IMR-90 (cell line): ENCODE measurements around the gene ESR1. TPM values are rescaled to one million over a fixed set of nuclear protein-coding genes. Genes with fewer than 3 reads are reported as not detected.

ENCODE experiments used
- ATAC-seq: fragments of 200-7000 bp; cut with Tn5 transposase; 2 replicates; pipeline ENCODE4 v1.9.1; 2020; ENCODE audit warnings: low read depth, mild to moderate bottlenecking, moderate library complexity
- BruUV-seq: library from RNA; stranded (reverse); fragments of 400-500 nt; replicated peaks from 2 replicates; lab custom pipeline; 2021; lab: Mats Ljungman, UMichigan
- CTCF ChIA-PET: fragments of 300-600 bp; formaldehyde crosslinking; extraction: SDS; loops from one replicate; lab custom pipeline; 2021; ENCODE audit warnings: antibody characterized with exemption; lab: Yijun Ruan, JAX
- POLR2A ChIA-PET: fragments of 300-600 bp; sonication (Branson Sonifier 250); formaldehyde crosslinking; loops from one replicate; lab custom pipeline; 2022; ENCODE audit warnings: antibody characterized with exemption; ENCODE audit not compliant: unreplicated experiment; lab: Charles Lee
- DNase-seq: peaks from one replicate; pipeline ENCODE4 v3.0.0; 2013
- H2AFZ ChIP-seq: replicated peaks from 2 replicates; pipeline ENCODE3; 2013; ENCODE audit warnings: low read length, mild to moderate bottlenecking; ENCODE audit not compliant: poor library complexity
- H2AK5ac ChIP-seq: 2 replicates; pipeline ENCODE4 v1.6.1; 2013; ENCODE audit warnings: low read depth, low read length, inconsistent platforms
- H2AK9ac ChIP-seq: replicated peaks from 2 replicates; pipeline ENCODE3; 2013; ENCODE audit warnings: mild to moderate bottlenecking, low read depth, low read length, moderate library complexity; ENCODE audit not compliant: poor library complexity
- H2BK120ac ChIP-seq: 2 replicates; pipeline ENCODE4 v1.6.1; 2013; ENCODE audit warnings: low read depth, low read length, inconsistent platforms
- H2BK15ac ChIP-seq: 3 replicates; pipeline ENCODE4 v1.6.1; 2013; ENCODE audit warnings: low read depth, low read length, inconsistent platforms
- H2BK20ac ChIP-seq: 2 replicates; pipeline ENCODE4 v1.6.1; 2013; ENCODE audit warnings: low read depth, mild to moderate bottlenecking, inconsistent platforms, low read length, moderate library complexity
- H2BK5ac ChIP-seq: 2 replicates; pipeline ENCODE4 v1.6.1; 2013; ENCODE audit warnings: mild to moderate bottlenecking, low read depth, low read length, inconsistent platforms; ENCODE audit not compliant: poor library complexity, severe bottlenecking
- H3K14ac ChIP-seq: replicated peaks from 2 replicates; pipeline ENCODE4 v1.6.1; 2013; ENCODE audit warnings: low read depth, low read length, inconsistent platforms
- H3K18ac ChIP-seq: 2 replicates; pipeline ENCODE4 v1.6.1; 2013; ENCODE audit warnings: low read depth, low read length, control low read depth
- H3K23ac ChIP-seq: 2 replicates; pipeline ENCODE4 v1.6.1; 2013; ENCODE audit warnings: low read depth, low read length, inconsistent platforms
- H3K27ac ChIP-seq: 2 replicates; pipeline ENCODE4 v1.5.1; 2013; ENCODE audit warnings: mild to moderate bottlenecking, control low read depth, low read length; ENCODE audit not compliant: insufficient read depth
- H3K27me3 ChIP-seq: 2 replicates; pipeline ENCODE4 v1.6.1; 2013; ENCODE audit warnings: low read length; ENCODE audit not compliant: control insufficient read depth, insufficient read depth
- H3K36me3 ChIP-seq: 2 replicates; pipeline ENCODE4 v1.6.1; 2013; ENCODE audit warnings: low read length, mixed read lengths; ENCODE audit not compliant: control insufficient read depth, insufficient read depth
- H3K4ac ChIP-seq: 2 replicates; pipeline ENCODE4 v1.6.1; 2013; ENCODE audit warnings: low read depth, low read length, inconsistent platforms
- H3K4me1 ChIP-seq: 2 replicates; pipeline ENCODE4 v1.6.1; 2013; ENCODE audit warnings: low read length, mixed read lengths; ENCODE audit not compliant: control insufficient read depth, insufficient read depth
- H3K4me2 ChIP-seq: 2 replicates; pipeline ENCODE4 v1.6.1; 2013; ENCODE audit warnings: low read depth, mild to moderate bottlenecking, control low read depth, low read length, moderate library complexity
- H3K4me3 ChIP-seq: 2 replicates; pipeline ENCODE4 v1.5.1; 2013; ENCODE audit warnings: low read depth, mild to moderate bottlenecking, control low read depth, low read length, moderate library complexity; ENCODE audit not compliant: insufficient read depth
- H3K56ac ChIP-seq: 2 replicates; pipeline ENCODE4 v1.6.1; 2013; ENCODE audit warnings: low read length, inconsistent platforms; ENCODE audit not compliant: insufficient read depth; ENCODE audit errors: extremely low read depth
- H3K79me1 ChIP-seq, 2 experiments: 2 replicates each; pipeline ENCODE4 v1.6.1; 2013; ENCODE audit warnings: low read length in 2 of 2, inconsistent platforms in 1 of 2, low read depth in 1 of 2
- H3K9ac ChIP-seq: 2 replicates; pipeline ENCODE4 v1.6.1; 2013; ENCODE audit warnings: low read depth, low read length, control low read depth
- H3K9me1 ChIP-seq: 2 replicates; pipeline ENCODE4 v1.6.1; 2013; ENCODE audit warnings: low read length, inconsistent platforms; ENCODE audit not compliant: insufficient read depth
- H3K9me3 ChIP-seq: 2 replicates; pipeline ENCODE4 v1.6.1; 2013; ENCODE audit warnings: low read length; ENCODE audit not compliant: control insufficient read depth, insufficient read depth
- H4K20me1 ChIP-seq: 2 replicates; pipeline ENCODE4 v1.6.1; 2013; ENCODE audit warnings: low read length, inconsistent platforms; ENCODE audit not compliant: insufficient read depth
- H4K5ac ChIP-seq: 2 replicates; pipeline ENCODE4 v1.6.1; 2013; ENCODE audit warnings: mild to moderate bottlenecking, low read depth, low read length, control low read depth
- H4K8ac ChIP-seq, 2 experiments: 2 replicates each; pipeline ENCODE4 v1.6.1; 2013; ENCODE audit warnings: low read depth in 2 of 2, low read length in 2 of 2, control low read depth in 1 of 2, inconsistent platforms in 1 of 2
- H4K91ac ChIP-seq: 2 replicates; pipeline ENCODE4 v1.6.1; 2013; ENCODE audit warnings: low read depth, low read length, inconsistent platforms; ENCODE audit not compliant: insufficient read depth
- CEBPB ChIP-seq: IDR thresholded peaks from 2 replicates; pipeline ENCODE4 v1.6.1; 2012; ENCODE audit warnings: low read depth, low read length, improper control_type of control experiment
- MAFK ChIP-seq: IDR thresholded peaks from 2 replicates; pipeline ENCODE4 v1.6.1; 2012; ENCODE audit warnings: low read depth, low read length, improper control_type of control experiment
- NFE2L2 ChIP-seq: fragments of 150-350 bp; IDR thresholded peaks from 2 replicates; pipeline ENCODE4 v1.6.1; 2016; ENCODE audit warnings: low read depth, mild to moderate bottlenecking, low read length
- RAD21 ChIP-seq: IDR thresholded peaks from 2 replicates; pipeline ENCODE4 v1.6.1; 2012; ENCODE audit warnings: low read length, improper control_type of control experiment
- USF2 ChIP-seq: fragments of 150-350 bp; IDR thresholded peaks from 2 replicates; pipeline ENCODE4 v1.6.1; 2017; ENCODE audit warnings: mild to moderate bottlenecking, antibody characterized with exemption, low read length, low read depth
- WGBS, 2 experiments: methylation state at CpG; one replicate each; pipeline versions ENCODE4 v1.1.5 to v1.1.7; 2013; ENCODE audit warnings: missing lambda C conversion rate in 2 of 2; ENCODE audit not compliant: insufficient read length in 1 of 2; ENCODE audit errors: extremely low coverage in 2 of 2; 5-methylcytosine and 5-hydroxymethylcytosine counted together
- dilution Hi-C: fragments of 300-500 bp; cut with HindIII; formaldehyde crosslinking; loops from one replicate; pipeline ENCODE4 v1.14.3; 2018; ENCODE audit warnings: low sequenced_read_pairs; ENCODE audit not compliant: unreplicated experiment
- in situ Hi-C: fragments of 300-500 bp; cut with MboI; formaldehyde crosslinking; loops from 3 replicates; pipeline ENCODE4 v1.14.3; 2019; ENCODE audit warnings: low sequenced_read_pairs, inconsistent platforms, mixed read lengths
- intact Hi-C: fragments of 100-400 bp; cut with micrococcal nuclease; formaldehyde crosslinking; loops from 2 replicates; pipeline ENCODE4 v1.10.0; 2022
- polyA plus RNA-seq, 3 experiments: library from polyadenylated mRNA; depleted of rRNA; stranded (reverse); fragments of >200 nt; gene quantifications; 2 replicates each; pipeline ENCODE4 v1.2.3, GENCODE V29; 2012; ENCODE audit warnings: low replicate concordance in 1 of 3
- total RNA-seq: library from RNA; depleted of rRNA; stranded (reverse); fragments of >200 nt; gene quantifications from 2 replicates; pipeline ENCODE4 v1.2.3, GENCODE V29; 2012

The ESR1 gene
- total and polyA plus RNA-seq, 2 of the 4 experiments (the other 2 are of a cell fraction), result not detected

GRCh38 chr6:151783692-151784091 lies 23.8 kb upstream of the ESR1 start:
- no peaks in the 10 kb centered on the region for H3K79me1 ChIP-seq
- ChIA-PET POLR2A (no interaction called here), CTCF (interaction anchor here (0.5 kb wide), 1 partner anchor 17 kb away, joined by 4 read pairs; no protein-coding TSS in a partner anchor)
- H2BK15ac ChIP-seq, result no peak overlapping the region
- DNase-seq (no peak), ATAC-seq (no peak)
- H3K27ac ChIP-seq, result no peak overlapping the region
- H3K4me2 ChIP-seq, result no peak overlapping the region
- no peak overlapping the region for H4K5ac ChIP-seq
- no peaks in the 10 kb centered on the region for H3K36me3 ChIP-seq
- no peak overlapping the region for H3K4ac ChIP-seq
- H3K18ac ChIP-seq, result no peak overlapping the region
- H3K9me3 ChIP-seq, result no peaks in the 10 kb centered on the region; the same call in 1 of the 2 replicates
- dilution Hi-C loops (no loop called here), intact Hi-C loops (no loop called here), in situ Hi-C loops (no loop called here)
- no peak overlapping the region for H2AK9ac ChIP-seq
- H3K9me1 ChIP-seq, result no peaks in the 10 kb centered on the region
- H4K20me1 ChIP-seq, result no peaks in the 10 kb centered on the region
- no peak overlapping the region for H3K14ac ChIP-seq
- H2AK5ac ChIP-seq, result no peak overlapping the region
- no peaks in the 10 kb centered on the region for H3K4me1 ChIP-seq
- no peak overlapping the region for H2AFZ ChIP-seq
- H4K8ac ChIP-seq, result no peak overlapping the region
- no peak overlapping the region for H4K91ac ChIP-seq
- H2BK20ac ChIP-seq, result no peak overlapping the region
- WGBS, 2 experiments, result no CpG with 5 or more reads among the region's 2 CpGs
- TF ChIP-seq MAFK (peak; percentile 66), RAD21 (no peak), CEBPB (no peak), USF2 (no peak), NFE2L2 (no peak)
- H2BK120ac ChIP-seq, result no peak overlapping the region
- no peak overlapping the region for H3K4me3 ChIP-seq
- H2BK5ac ChIP-seq, result no peak overlapping the region
- H3K9ac ChIP-seq, result no peak overlapping the region
- no TSS peak for BruUV-seq
- no peak overlapping the region for H3K56ac ChIP-seq
- no peaks in the 10 kb centered on the region for H3K27me3 ChIP-seq
- H3K23ac ChIP-seq, result no peak overlapping the region
